IMR-90 (cell line): Measurements from ENCODE around the gene ZDHHC14. TPM values are rescaled to one million over a fixed set of nuclear protein-coding genes. Genes with fewer than 3 reads are reported as not detected.

Source experiments
- ATAC-seq: fragments of 200-7000 bp; cut with Tn5 transposase; 2 replicates; pipeline ENCODE4 v1.9.1; 2020; ENCODE audit warnings: low read depth, mild to moderate bottlenecking, moderate library complexity
- BruUV-seq: library from RNA; stranded (reverse); fragments of 400-500 nt; replicated peaks from 2 replicates; lab custom pipeline; 2021; lab: Mats Ljungman, UMichigan
- CTCF ChIA-PET: fragments of 300-600 bp; formaldehyde crosslinking; extraction: SDS; loops from one replicate; lab custom pipeline; 2021; ENCODE audit warnings: antibody characterized with exemption; lab: Yijun Ruan, JAX
- POLR2A ChIA-PET: fragments of 300-600 bp; sonication (Branson Sonifier 250); formaldehyde crosslinking; loops from one replicate; lab custom pipeline; 2022; ENCODE audit warnings: antibody characterized with exemption; ENCODE audit not compliant: unreplicated experiment; lab: Charles Lee
- DNase-seq: peaks from one replicate; pipeline ENCODE4 v3.0.0; 2013
- H2AFZ ChIP-seq: replicated peaks from 2 replicates; pipeline ENCODE3; 2013; ENCODE audit warnings: low read length, mild to moderate bottlenecking; ENCODE audit not compliant: poor library complexity
- H2AK5ac ChIP-seq: 2 replicates; pipeline ENCODE4 v1.6.1; 2013; ENCODE audit warnings: low read depth, low read length, inconsistent platforms
- H2AK9ac ChIP-seq: replicated peaks from 2 replicates; pipeline ENCODE3; 2013; ENCODE audit warnings: mild to moderate bottlenecking, low read depth, low read length, moderate library complexity; ENCODE audit not compliant: poor library complexity
- H2BK120ac ChIP-seq: 2 replicates; pipeline ENCODE4 v1.6.1; 2013; ENCODE audit warnings: low read depth, low read length, inconsistent platforms
- H2BK15ac ChIP-seq: 3 replicates; pipeline ENCODE4 v1.6.1; 2013; ENCODE audit warnings: low read depth, low read length, inconsistent platforms
- H2BK20ac ChIP-seq: 2 replicates; pipeline ENCODE4 v1.6.1; 2013; ENCODE audit warnings: low read depth, mild to moderate bottlenecking, inconsistent platforms, low read length, moderate library complexity
- H2BK5ac ChIP-seq: 2 replicates; pipeline ENCODE4 v1.6.1; 2013; ENCODE audit warnings: mild to moderate bottlenecking, low read depth, low read length, inconsistent platforms; ENCODE audit not compliant: poor library complexity, severe bottlenecking
- H3K14ac ChIP-seq: replicated peaks from 2 replicates; pipeline ENCODE4 v1.6.1; 2013; ENCODE audit warnings: low read depth, low read length, inconsistent platforms
- H3K18ac ChIP-seq: 2 replicates; pipeline ENCODE4 v1.6.1; 2013; ENCODE audit warnings: low read depth, low read length, control low read depth
- H3K23ac ChIP-seq: 2 replicates; pipeline ENCODE4 v1.6.1; 2013; ENCODE audit warnings: low read depth, low read length, inconsistent platforms
- H3K27ac ChIP-seq: 2 replicates; pipeline ENCODE4 v1.5.1; 2013; ENCODE audit warnings: mild to moderate bottlenecking, control low read depth, low read length; ENCODE audit not compliant: insufficient read depth
- H3K27me3 ChIP-seq: 2 replicates; pipeline ENCODE4 v1.6.1; 2013; ENCODE audit warnings: low read length; ENCODE audit not compliant: control insufficient read depth, insufficient read depth
- H3K36me3 ChIP-seq: 2 replicates; pipeline ENCODE4 v1.6.1; 2013; ENCODE audit warnings: low read length, mixed read lengths; ENCODE audit not compliant: control insufficient read depth, insufficient read depth
- H3K4ac ChIP-seq: 2 replicates; pipeline ENCODE4 v1.6.1; 2013; ENCODE audit warnings: low read depth, low read length, inconsistent platforms
- H3K4me1 ChIP-seq: 2 replicates; pipeline ENCODE4 v1.6.1; 2013; ENCODE audit warnings: low read length, mixed read lengths; ENCODE audit not compliant: control insufficient read depth, insufficient read depth
- H3K4me2 ChIP-seq: 2 replicates; pipeline ENCODE4 v1.6.1; 2013; ENCODE audit warnings: low read depth, mild to moderate bottlenecking, control low read depth, low read length, moderate library complexity
- H3K4me3 ChIP-seq: 2 replicates; pipeline ENCODE4 v1.5.1; 2013; ENCODE audit warnings: low read depth, mild to moderate bottlenecking, control low read depth, low read length, moderate library complexity; ENCODE audit not compliant: insufficient read depth
- H3K56ac ChIP-seq: 2 replicates; pipeline ENCODE4 v1.6.1; 2013; ENCODE audit warnings: low read length, inconsistent platforms; ENCODE audit not compliant: insufficient read depth; ENCODE audit errors: extremely low read depth
- H3K79me1 ChIP-seq, 2 experiments: 2 replicates each; pipeline ENCODE4 v1.6.1; 2013; ENCODE audit warnings: low read length in 2 of 2, inconsistent platforms in 1 of 2, low read depth in 1 of 2
- H3K9ac ChIP-seq: 2 replicates; pipeline ENCODE4 v1.6.1; 2013; ENCODE audit warnings: low read depth, low read length, control low read depth
- H3K9me1 ChIP-seq: 2 replicates; pipeline ENCODE4 v1.6.1; 2013; ENCODE audit warnings: low read length, inconsistent platforms; ENCODE audit not compliant: insufficient read depth
- H3K9me3 ChIP-seq: 2 replicates; pipeline ENCODE4 v1.6.1; 2013; ENCODE audit warnings: low read length; ENCODE audit not compliant: control insufficient read depth, insufficient read depth
- H4K20me1 ChIP-seq: 2 replicates; pipeline ENCODE4 v1.6.1; 2013; ENCODE audit warnings: low read length, inconsistent platforms; ENCODE audit not compliant: insufficient read depth
- H4K5ac ChIP-seq: 2 replicates; pipeline ENCODE4 v1.6.1; 2013; ENCODE audit warnings: mild to moderate bottlenecking, low read depth, low read length, control low read depth
- H4K8ac ChIP-seq, 2 experiments: 2 replicates each; pipeline ENCODE4 v1.6.1; 2013; ENCODE audit warnings: low read depth in 2 of 2, low read length in 2 of 2, control low read depth in 1 of 2, inconsistent platforms in 1 of 2
- H4K91ac ChIP-seq: 2 replicates; pipeline ENCODE4 v1.6.1; 2013; ENCODE audit warnings: low read depth, low read length, inconsistent platforms; ENCODE audit not compliant: insufficient read depth
- BHLHE40 ChIP-seq: fragments of 150-350 bp; IDR thresholded peaks from 2 replicates; pipeline ENCODE4 v1.6.1; 2016; ENCODE audit warnings: mild to moderate bottlenecking, low read depth, low read length
- FOS ChIP-seq: fragments of 150-350 bp; IDR thresholded peaks from 2 replicates; pipeline ENCODE4 v1.6.1; 2016; ENCODE audit warnings: low read depth, low read length
- NFE2L2 ChIP-seq: fragments of 150-350 bp; IDR thresholded peaks from 2 replicates; pipeline ENCODE4 v1.6.1; 2016; ENCODE audit warnings: low read depth, mild to moderate bottlenecking, low read length
- RCOR1 ChIP-seq: IDR thresholded peaks from 2 replicates; pipeline ENCODE4 v1.6.1; 2012; ENCODE audit warnings: mild to moderate bottlenecking, low read length, improper control_type of control experiment; ENCODE audit not compliant: insufficient replicate concordance
- RFX5 ChIP-seq: IDR thresholded peaks from 2 replicates; pipeline ENCODE4 v1.8.0; 2012; ENCODE audit warnings: low read depth, mild to moderate bottlenecking, low read length, moderate library complexity
- SMC3 ChIP-seq: fragments of 150-350 bp; IDR thresholded peaks from 2 replicates; pipeline ENCODE4 v1.6.1; 2016; ENCODE audit warnings: low read depth, mild to moderate bottlenecking, antibody characterized with exemption, low read length, moderate library complexity
- WGBS, 2 experiments: methylation state at CpG; one replicate each; pipeline versions ENCODE4 v1.1.5 to v1.1.7; 2013; ENCODE audit warnings: missing lambda C conversion rate in 2 of 2; ENCODE audit not compliant: insufficient read length in 1 of 2; ENCODE audit errors: extremely low coverage in 2 of 2; 5-methylcytosine and 5-hydroxymethylcytosine counted together
- dilution Hi-C: fragments of 300-500 bp; cut with HindIII; formaldehyde crosslinking; loops from one replicate; pipeline ENCODE4 v1.14.3; 2018; ENCODE audit warnings: low sequenced_read_pairs; ENCODE audit not compliant: unreplicated experiment
- in situ Hi-C: fragments of 300-500 bp; cut with MboI; formaldehyde crosslinking; loops from 3 replicates; pipeline ENCODE4 v1.14.3; 2019; ENCODE audit warnings: low sequenced_read_pairs, inconsistent platforms, mixed read lengths
- intact Hi-C: fragments of 100-400 bp; cut with micrococcal nuclease; formaldehyde crosslinking; loops from 2 replicates; pipeline ENCODE4 v1.10.0; 2022
- polyA plus RNA-seq, 3 experiments: library from polyadenylated mRNA; depleted of rRNA; stranded (reverse); fragments of >200 nt; gene quantifications; 2 replicates each; pipeline ENCODE4 v1.2.3, GENCODE V29; 2012; ENCODE audit warnings: low replicate concordance in 1 of 3
- total RNA-seq: library from RNA; depleted of rRNA; stranded (reverse); fragments of >200 nt; gene quantifications from 2 replicates; pipeline ENCODE4 v1.2.3, GENCODE V29; 2012

Gene ZDHHC14
- total and polyA plus RNA-seq, 2 of the 4 experiments (the other 2 are of a cell fraction) = 0.90 to 2.0 TPM

- Histone ChIP-seq H2BK20ac (no peak overlapping the region), H3K4ac (no peak overlapping the region), H3K56ac (no peak overlapping the region), H3K18ac (no peak overlapping the region), H3K23ac (no peak overlapping the region), H3K27me3 (no peaks in the 10 kb centered on the region), H2AFZ (peak overlapping the region; percentile 52), H3K79me1 (no peaks in the 10 kb centered on the region), H3K9me3 (no peaks in the 10 kb centered on the region), H3K36me3 (no peaks in the 10 kb centered on the region), H2BK15ac (no peak overlapping the region), H3K9ac (no peak overlapping the region), H3K9me1 (peaks cover 6% of the 10 kb centered on the region; the same call in 1 of the 2 replicates), H2AK5ac (no peak overlapping the region), H3K27ac (no peak overlapping the region), H2AK9ac (no peak overlapping the region), H4K91ac (no peak overlapping the region), H3K4me3 (no peak overlapping the region), H3K14ac (no peak overlapping the region), H3K4me2 (no peak overlapping the region), H4K5ac (no peak overlapping the region), H4K20me1 (no peaks in the 10 kb centered on the region; the same call in 1 of the 2 replicates), H4K8ac (no peak overlapping the region), H3K4me1 (no peaks in the 10 kb centered on the region), H2BK120ac (no peak overlapping the region), H2BK5ac (no peak overlapping the region)
- DNase-seq (no peak), ATAC-seq (no peak)
- ChIA-PET CTCF (no interaction called here), POLR2A (no interaction called here)
- intact Hi-C loops (no loop called here), dilution Hi-C loops (no loop called here), in situ Hi-C loops (no loop called here)
- WGBS, 2 experiments = 70% methylated on average over 4 of the region's 11 CpGs; no CpG with 5 or more reads in 1 of the 2 experiments
- BruUV-seq = no TSS peak
- no peak for TF ChIP-seq RFX5
- no peak for TF ChIP-seq NFE2L2
- no peak for TF ChIP-seq FOS
- TF ChIP-seq RCOR1 = no peak
- TF ChIP-seq SMC3 = no peak
- no peak for TF ChIP-seq BHLHE40
Measured at GRCh38 chr6:157424491-157425020, 43.6 kb downstream of the ZDHHC14 start.
